ENCODE measurements around the gene SEMA6A. TPM values are rescaled to one million over a fixed set of nuclear protein-coding genes. Genes with fewer than 3 reads are reported as not detected.
"Not testable (repeated sequence)": the region's sequence is repeated elsewhere in the genome, so short reads cannot be mapped to it uniquely, and the experiment has no call there.

Gene SEMA6A
- total RNA-seq, 6 experiments from 2014 or later = 4.5 to 12.0 (median 8.4) TPM

GRCh38 chr5:116553366-116553765, 21.3 kb downstream of the SEMA6A start:
- no peak overlapping the region for H3K27ac ChIP-seq
- WGBS (ENCODE audit: insufficient coverage, low coverage, low lambda C conversion rate, missing lambda C conversion rate) = 72% methylated on average over 3 of the region's 4 CpGs
- H3K9me3 ChIP-seq = no peaks in the 10 kb centered on the region
- no peaks in the 10 kb centered on the region for H3K36me3 ChIP-seq
- no peaks in the 10 kb centered on the region for H3K27me3 ChIP-seq
- no peak for ATAC-seq
- no peak overlapping the region for H3K4me3 ChIP-seq
- no peak for TF ChIP-seq CTCF (IDR thresholded peaks at IDR 0.05)
- TF ChIP-seq POLR2A (IDR thresholded peaks at IDR 0.05) = no peak
- DNase-seq = no peak
- no peaks in the 10 kb centered on the region for H3K4me1 ChIP-seq
- intact Hi-C loops (cut with DNase I) = no loop called here

- intact Hi-C loops (cut with DNase I) = no loop called here
- Histone ChIP-seq H3K27ac (no peak overlapping the region), H3K4me3 (no peak overlapping the region), H3K9me3 (peaks cover 0 to 6% (median 0%) of the 10 kb centered on the region in 4 donors), H3K27me3 (no peaks in the 10 kb centered on the region), H3K36me3 (no peaks in the 10 kb centered on the region), H3K4me1 (no peaks in the 10 kb centered on the region)
- TF ChIP-seq POLR2A (IDR thresholded peaks at IDR 0.05) = no peak
- no peak for TF ChIP-seq CTCF (IDR thresholded peaks at IDR 0.05)
- DNase-seq = no peak
- ATAC-seq = no peak
Measured at GRCh38 chr5:116550082-116550481, 24.5 kb downstream of the SEMA6A start.

DNA sequence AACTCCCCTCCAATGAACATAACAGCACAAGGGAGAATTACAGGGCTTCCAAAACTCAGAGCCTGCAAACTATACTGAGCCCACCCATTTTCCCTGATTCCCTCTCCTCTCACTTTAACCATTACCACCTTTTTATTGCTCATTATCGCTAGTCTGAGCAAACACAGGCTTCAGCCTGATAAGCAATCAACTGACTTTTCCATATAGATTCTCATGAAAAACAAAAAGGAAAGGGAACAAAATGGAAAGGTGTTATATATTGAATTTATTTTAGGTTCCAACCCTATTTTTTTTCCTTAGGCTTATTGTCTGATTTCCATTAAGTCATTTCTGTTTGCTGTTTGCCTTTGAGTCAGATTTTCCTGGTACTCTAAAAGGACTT, 27.9 kb downstream of the SEMA6A start:
- no peak for ATAC-seq
- WGBS (ENCODE audit: insufficient coverage, low coverage, low lambda C conversion rate, missing lambda C conversion rate) = 78% methylated on average over 1 of the region's 1 CpG
- Histone ChIP-seq H3K27me3 (no peaks in the 10 kb centered on the region), H3K27ac (no peak overlapping the region), H3K9me3 (peaks cover 0 to 8% (median 0%) of the 10 kb centered on the region in 4 donors), H3K4me1 (no peaks in the 10 kb centered on the region), H3K36me3 (no peaks in the 10 kb centered on the region), H3K4me3 (no peak overlapping the region)
- TF ChIP-seq POLR2A (IDR thresholded peaks at IDR 0.05) (no peak), CTCF (IDR thresholded peaks at IDR 0.05) (no peak)
- no peak for DNase-seq
- intact Hi-C loops (cut with DNase I) = no loop called here

GRCh38 chr5:116546033-116546742, 28.4 kb downstream of the SEMA6A start:
- Histone ChIP-seq H3K4me1 (no peaks in the 10 kb centered on the region), H3K4me3 (no peak overlapping the region), H3K9me3 (peaks cover 0 to 8% (median 0%) of the 10 kb centered on the region in 4 donors), H3K27ac (no peak overlapping the region), H3K27me3 (no peaks in the 10 kb centered on the region), H3K36me3 (no peaks in the 10 kb centered on the region)
- intact Hi-C loops (cut with DNase I) = no loop called here
- no peak for DNase-seq
- WGBS (ENCODE audit: insufficient coverage, low coverage, low lambda C conversion rate, missing lambda C conversion rate) = 100% methylated on average over 1 of the region's 1 CpG
- TF ChIP-seq CTCF (IDR thresholded peaks at IDR 0.05) (no peak), POLR2A (IDR thresholded peaks at IDR 0.05) (no peak)
- ATAC-seq = no peak

DNA sequence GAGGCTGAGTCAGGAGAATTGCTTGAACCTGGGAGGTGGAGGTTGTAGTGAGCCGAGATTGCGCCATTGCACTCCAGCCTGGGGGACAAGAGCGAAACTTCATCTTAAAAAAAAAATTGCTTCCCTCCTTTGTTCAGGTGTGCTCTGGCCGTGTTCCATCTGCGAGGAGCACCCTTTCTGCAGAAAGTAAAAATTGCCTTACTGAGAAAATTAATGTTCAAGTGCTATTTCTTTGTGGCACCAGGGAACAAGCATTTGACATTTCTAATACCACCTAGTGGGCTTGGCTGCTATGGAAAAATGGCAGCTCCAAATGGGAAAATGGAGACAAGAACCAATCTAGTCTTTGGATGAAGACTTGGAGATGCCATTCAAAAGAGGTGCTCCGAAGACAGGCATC, 29.2 kb downstream of the SEMA6A start:
- H3K27ac ChIP-seq; H3K4me1 ChIP-seq; intact Hi-C loops (cut with DNase I); DNase-seq; H3K36me3 ChIP-seq; H3K27me3 ChIP-seq; H3K9me3 ChIP-seq; ATAC-seq; H3K4me3 ChIP-seq: not testable (repeated sequence)
- WGBS (ENCODE audit: insufficient coverage, low coverage, low lambda C conversion rate, missing lambda C conversion rate) = 81% methylated on average over 4 of the region's 6 CpGs

All from right lobe of liver (tissue), 6 donors.